GM21423 (cell line): ENCODE results near the gene LRMDA.

ENCODE experiments used
- ATAC-seq: cut with Tn5 transposase; IDR thresholded peaks from one replicate; pipeline ENCODE4 v1.9.1; 2021; ENCODE audit warnings: mild to moderate bottlenecking, moderate library complexity; ENCODE audit not compliant: unreplicated experiment

The LRMDA gene

DNA sequence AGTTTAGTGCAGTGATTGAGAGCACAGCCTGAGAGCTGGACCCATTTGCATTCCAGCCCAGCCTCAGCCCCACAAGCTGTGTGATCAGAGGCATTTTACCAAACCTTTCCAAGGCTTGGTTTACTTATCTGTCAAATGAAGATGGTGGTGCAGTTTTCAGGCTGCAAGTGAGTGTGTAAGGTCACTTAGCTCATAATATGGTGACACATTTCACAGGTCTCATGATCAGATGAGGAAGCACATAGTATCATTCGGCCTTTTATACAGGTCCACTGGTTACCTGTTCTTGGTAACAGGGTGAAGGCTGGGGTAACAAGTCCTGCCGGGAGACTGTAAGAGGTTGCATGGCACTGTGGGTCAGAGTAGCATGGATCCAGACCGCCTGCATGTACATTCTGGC, 371.7 kb downstream of the LRMDA start:
- ATAC-seq: no peak

DNA sequence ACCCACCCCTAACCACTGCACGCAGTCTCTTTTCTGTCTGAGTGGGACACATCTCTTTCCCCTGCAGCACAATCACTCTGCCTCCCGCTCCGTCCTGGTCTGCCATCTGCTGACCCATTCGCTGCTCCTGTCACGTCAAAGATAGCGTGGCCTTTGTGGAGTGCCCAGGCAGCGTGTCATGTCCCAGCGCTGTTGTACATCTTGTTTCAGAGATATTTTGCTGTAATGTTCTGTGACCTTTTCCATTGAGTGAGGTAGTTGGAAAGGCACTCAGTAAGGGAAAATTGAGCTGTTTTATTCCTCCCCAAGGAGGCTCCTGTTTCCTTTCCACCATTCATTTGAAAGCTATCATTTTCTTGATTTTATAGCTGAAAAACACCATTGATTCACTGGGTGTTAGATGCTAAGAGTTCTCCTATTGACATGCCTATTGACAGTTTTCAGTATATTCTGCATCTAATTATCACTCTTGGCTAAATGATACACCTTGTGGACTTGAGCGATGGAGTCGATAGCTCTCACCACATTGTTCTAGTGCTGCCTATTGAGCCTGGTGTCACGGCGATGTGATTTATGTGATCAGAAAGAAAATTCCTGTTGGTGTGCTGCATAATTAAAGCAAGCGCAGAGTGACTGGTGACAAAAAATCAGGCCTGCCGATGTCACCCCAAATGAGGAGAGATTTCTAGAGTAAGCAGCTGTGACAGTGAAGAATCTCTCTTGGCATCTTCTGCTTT, 372.6 kb downstream of the LRMDA start:
- ATAC-seq: no peak

DNA sequence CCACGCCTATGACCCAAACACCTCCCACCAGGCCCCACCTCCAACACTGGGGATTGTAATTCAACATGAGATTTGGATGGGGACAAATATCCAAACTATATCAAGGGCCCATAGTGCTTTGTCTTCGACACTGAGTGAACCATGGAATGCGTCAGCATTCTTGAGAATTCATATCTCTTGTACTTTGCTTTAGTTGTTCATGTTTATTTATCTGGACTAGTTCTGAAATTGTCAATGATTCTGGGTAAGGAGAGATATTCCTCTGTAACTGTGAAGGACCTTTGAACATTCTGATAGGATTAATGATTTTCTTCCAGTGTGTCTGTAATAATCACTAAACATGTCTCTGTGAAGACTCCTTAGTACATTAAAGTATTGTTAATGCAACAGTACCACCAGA, 374.8 kb downstream of the LRMDA start:
- ATAC-seq: no peak

DNA sequence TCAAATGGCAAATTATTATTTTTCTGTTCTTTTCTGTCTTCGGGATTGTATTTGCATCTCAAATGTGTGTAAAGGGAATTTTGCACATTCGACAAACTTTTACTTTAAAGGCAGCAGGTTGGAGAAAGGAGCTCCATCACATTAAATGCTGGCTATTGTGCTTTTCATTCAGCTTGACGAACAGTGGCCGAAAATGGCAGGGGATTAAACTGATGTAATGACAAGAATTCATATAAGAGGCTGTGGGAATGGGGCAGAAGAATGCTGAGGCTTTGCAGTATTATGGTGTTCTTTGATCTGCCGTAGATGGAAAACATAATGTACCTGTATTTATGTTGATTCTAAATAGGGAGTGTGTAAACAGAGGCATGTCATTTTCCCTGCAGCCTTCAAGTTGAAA, 376.0 kb downstream of the LRMDA start:
- ATAC-seq: no peak

DNA sequence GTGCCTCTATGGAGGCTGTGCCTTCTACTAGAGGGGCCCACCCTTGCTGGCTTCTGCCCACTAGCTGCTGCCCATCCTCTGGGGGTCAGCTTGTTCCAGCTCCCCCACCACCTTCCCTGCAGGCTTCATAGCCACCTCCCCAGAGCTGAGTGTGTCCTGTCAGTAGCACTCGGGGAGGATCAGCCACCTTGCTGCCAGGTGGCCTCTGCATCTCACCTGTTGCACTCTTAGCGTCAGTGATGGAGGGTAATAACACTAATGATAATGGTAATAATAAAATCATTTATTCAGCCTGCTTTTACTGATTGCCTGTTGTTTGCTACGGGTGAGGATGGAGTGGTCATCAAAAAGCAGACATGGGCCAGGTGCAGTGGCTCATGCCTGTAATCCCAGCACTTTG, 377.6 kb downstream of the LRMDA start:
- no peak for ATAC-seq

DNA sequence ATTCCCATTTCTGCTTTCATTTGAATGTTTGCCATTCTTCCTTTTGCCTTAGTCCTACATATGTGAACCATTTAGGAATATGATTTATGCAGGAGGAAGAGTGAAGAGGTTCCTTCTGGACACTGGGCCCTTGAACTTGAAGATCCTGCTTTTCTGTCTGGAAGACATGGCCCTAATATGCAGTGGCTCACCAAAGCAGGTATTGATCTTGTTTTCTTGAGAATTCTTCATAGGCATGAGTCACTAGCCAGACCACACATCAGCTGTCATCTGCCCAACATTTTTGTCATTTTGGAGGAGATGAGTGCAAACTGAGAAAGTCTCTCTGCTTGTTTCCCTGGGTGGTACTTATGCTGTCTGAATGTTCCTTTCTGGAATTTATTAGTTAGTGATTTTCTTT, 382.6 kb downstream of the LRMDA start:
- no peak for ATAC-seq

DNA sequence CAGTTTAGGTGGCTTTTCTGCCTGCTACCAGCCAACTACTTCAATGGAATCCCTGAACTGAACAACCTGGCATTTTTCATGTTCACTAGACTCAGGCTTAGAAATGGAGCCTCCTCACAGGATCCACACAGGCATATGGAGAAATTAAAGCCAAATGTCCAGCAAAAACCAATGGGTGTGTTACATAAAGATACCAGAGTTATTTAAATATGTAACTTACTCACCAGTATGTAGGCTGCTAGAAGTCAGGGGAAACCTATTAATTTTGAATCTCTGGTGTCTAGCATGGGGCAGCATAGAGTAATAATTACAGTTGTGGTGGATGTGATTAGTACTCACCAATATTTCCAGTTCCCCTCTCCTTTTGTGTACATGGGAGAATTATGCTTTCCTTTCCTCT, 383.6 kb downstream of the LRMDA start:
- no peak for ATAC-seq

DNA sequence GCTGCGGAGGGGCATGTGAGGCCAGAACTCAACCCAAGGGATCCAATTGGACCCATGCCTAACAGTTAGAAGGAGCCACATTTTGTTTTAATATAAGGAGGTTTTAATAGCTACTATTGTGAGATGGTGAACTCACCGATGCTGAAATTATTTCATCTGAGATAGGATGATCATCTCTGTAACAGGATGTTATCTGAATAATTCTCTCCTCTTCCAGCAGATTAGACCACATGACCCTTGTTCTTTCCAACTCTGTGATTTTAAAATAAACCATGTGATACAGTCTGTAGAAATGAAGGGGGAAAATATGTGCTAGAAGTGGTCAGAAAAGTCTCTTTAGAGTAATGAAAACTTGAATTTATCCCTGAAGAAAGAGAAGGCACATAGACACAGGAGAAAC, 385.8 kb downstream of the LRMDA start:
- ATAC-seq: no peak

DNA sequence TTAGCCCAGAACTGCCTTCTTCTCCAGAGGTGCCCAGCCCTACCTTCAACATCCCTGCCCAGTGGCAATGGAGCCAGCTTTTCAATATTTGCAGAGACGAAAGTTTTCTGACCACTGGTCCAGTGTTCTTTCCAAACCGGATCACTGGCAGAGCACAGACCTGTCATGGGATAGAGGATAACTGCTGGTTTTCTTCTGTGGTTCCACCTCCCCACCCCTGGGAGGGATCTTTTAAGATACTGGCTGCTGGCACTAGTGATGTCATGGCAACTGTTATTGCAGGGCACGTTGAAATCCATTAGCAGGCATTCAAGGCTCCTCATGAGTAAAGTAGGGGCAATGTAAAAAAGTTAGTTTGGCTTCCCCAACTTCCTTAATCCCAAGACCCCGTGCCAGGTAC, 387.1 kb downstream of the LRMDA start:
- no peak for ATAC-seq

DNA sequence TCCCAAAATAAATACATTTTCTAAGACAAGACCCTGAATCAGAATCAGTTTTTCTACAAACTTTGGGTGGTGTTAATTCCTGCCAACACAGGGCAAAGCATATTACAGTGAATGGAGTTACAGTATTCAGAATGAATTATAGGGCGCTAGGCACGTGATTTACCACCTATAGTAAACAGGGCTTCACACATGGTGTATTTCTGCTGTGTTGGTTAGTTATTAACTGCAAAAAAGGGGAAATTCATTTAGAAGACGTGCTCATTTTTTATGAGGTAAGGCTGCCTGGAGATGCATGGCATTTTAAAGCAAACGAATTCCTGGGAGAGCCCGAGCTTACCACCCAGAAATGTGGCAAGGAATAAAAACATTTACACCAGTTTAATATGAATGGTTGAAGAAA, 393.8 kb downstream of the LRMDA start:
- no peak for ATAC-seq

DNA sequence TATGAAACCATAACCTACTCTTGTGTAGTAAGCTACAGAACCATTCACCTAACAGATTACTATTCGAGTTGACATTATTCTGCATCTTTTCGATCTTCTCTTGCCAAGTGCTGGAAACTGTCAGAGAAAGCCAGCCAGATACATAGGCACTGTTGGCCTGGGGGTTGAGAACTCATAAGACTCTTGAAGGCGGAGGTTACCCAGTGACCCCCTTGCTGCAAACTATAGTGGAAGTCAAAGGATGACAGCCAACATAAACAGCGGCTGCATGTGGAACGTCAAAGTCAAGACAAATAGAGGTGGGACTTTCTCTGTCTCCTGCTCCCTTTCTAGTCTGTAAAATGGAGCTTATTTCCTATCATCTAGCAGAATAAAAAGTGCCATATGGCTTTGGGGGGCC, 394.2 kb downstream of the LRMDA start:
- ATAC-seq: no peak

DNA sequence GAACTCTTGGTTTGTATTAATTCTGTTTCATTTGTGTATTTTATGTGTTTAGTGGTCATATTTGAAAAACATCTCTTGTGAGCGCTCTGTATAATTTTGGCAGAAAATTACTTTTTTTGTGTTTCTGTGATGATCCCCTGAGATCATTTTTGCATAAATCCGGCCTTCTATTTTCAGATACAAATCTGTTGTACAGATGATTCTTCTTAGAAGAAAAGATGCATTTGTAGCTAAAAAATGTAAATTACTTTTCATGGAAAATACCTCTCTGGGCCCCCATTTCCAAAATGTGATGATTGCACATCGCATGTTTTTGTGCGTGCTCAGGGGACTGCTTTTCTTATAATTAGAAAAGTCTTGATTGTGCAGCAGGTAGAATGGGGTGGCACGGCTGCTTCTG, 395.4 kb downstream of the LRMDA start:
- no peak for ATAC-seq

DNA sequence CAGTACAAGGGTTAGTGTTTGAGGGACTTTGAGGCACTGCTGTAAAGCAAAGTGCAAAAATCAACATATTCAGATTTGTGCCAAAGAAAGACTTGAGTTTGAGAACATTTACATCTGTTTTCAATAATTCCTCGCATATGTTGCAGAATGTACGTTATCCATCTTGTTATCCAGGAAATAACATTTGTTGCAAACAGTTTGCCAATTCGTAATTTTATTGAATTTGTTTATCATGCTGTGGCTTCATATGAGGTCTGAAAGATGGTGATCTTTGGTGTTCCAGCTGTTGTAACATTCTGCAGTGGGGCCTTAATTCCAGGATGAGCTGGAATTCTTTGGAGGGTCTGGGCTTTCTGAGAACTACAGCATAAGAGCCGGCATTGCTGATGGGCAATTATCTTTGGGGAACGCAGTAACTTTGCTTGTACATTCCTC, 396.2 kb downstream of the LRMDA start:
- no peak for ATAC-seq

DNA sequence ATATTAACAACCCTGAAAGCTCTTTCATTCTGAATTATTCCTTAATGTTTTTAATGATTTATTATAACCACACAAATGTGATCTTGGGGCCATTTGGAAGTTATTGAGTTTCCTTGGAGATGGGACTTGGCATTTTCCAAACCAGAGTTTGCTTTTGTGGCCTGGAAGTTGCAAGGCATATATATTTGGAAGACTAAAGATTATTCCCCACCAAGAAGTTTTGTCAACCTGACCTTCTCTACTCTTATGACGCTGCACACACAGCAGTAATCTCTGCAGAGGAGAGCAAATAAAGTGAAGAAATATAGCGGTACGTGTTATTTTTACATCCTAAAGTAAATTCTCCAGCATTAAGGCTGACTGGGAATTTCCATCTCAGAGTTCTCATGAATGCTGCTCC, 397.0 kb downstream of the LRMDA start:
- ATAC-seq: no peak

DNA sequence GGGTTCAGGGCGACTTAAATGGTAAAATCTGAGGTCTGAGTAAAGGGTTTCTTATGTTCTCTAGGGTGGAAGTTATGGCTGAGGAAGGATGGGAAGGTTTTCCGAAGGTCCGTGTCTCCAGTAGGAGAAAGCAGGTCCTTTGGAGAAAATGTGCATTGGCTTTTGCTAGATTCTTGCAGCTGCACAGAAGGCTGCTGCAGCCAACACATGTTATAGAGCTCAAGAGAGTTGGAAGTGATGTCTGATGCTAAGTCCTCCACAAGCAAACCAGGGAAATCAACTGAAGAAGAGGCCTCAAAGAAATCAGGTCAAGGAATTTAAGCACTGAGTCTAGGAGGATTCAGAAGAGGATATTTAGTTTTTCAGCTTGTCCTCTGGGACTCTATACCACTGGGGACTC, 404.6 kb downstream of the LRMDA start:
- ATAC-seq: no peak

DNA sequence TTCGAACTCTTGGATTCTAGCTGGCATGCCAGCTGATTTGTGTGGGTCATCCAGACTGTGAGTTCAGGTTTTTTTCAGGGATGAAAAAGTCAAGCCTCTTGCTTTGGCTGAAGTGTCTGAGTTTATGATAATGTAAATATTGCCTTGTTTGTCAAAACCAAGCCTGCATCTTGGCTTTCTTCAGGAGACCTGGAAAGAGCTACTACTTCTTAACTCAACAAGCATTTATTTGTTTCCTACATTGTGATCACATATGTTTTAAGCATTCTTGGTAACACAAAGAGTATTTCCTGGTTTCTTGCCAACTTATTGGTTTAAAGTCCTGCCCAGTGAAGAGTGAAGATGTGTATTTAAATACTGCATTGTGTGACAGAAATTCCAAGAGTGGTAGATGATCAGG, 407.1 kb downstream of the LRMDA start:
- ATAC-seq: no peak

DNA sequence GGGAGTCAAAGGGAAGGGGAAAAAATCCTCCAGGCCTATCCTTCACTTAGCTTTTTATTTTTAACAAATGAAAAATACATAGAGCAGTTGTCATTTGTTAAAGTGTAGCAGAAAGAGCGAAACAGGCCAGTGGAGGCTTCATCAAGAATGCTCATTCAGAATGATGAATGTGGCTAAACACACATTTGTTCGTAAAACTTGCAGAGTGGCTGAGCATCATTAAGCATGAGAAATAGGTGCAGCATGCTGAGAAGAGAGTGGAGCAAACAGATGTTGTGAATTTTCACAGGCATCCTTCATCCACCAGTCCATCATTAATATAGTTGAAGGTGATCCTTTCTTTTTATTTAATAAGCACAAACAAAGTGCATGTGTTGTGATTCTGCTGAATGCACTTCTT, 407.6 kb downstream of the LRMDA start:
- no peak for ATAC-seq

DNA sequence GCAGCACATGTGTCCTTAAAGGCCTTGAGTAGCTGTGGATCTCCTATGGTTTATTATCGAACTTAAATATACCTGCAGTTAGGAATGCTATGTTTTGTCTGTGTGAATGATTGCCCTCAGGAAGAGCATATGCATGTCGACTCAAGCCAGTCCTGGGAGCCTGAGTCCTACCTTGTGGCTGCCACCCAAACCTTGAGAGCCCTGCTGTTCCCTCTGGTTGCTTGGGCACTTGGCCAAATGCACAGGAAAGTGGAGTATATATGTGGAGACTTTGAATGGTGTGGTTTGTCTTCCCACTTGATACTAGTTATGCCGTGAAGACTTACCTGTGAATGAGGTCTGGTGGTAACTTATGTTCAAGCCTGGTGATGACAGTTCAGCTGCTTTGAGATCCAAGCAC, 409.8 kb downstream of the LRMDA start:
- ATAC-seq: no peak

DNA sequence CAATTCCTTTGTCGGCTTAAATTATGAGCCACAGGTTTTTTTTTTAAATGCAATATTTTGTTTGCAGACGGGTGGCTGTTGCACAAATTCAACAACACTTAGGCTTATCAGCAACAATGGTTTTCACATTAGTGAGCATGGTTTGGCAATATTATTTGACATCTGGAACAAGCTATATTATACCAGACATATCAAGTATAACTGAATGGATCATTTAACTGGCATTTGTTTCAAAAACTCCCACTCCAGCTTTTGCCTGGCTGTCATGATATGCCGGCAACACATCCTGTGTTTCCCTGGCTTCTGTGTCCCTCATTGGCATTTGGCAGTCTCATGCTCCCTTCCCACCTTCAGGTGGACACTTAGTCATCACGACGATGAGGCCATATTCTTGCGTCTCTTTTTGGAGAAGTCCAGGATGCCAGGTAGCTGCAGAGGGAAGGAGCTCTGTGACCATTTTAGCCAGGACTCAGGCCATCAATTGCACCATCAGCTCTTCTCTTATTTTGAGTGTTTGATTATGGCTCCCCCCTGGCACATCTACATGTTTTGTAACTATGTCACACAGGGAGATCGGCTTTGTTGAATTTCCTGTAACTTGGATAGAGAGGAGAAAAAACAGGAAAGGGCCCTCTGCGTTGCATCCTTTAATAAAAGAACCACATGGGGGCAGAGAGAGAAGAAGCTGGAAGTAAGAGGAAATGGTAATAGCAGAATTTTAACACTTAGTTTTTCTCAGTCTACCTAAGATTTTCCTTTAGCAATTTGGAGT, 413.9 kb downstream of the LRMDA start:
- ATAC-seq: no peak

DNA sequence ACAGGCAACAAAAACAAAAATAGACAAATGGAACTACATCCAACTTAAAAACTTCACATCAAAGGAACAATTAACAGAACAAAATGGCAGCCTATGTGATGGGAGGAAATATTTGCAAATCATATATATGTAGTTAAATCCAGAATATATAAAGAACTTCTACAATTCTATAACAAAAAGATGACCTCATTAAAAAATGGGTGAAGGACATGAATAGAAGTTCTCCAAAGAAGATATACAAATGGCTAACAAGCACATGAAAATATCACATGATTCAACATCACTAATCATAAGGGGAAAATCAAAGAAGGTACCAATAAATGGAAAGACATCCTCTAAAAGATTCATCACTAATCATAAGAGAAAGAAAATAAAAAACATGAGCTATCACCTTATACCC, 416.1 kb downstream of the LRMDA start:
- ATAC-seq: no peak

DNA sequence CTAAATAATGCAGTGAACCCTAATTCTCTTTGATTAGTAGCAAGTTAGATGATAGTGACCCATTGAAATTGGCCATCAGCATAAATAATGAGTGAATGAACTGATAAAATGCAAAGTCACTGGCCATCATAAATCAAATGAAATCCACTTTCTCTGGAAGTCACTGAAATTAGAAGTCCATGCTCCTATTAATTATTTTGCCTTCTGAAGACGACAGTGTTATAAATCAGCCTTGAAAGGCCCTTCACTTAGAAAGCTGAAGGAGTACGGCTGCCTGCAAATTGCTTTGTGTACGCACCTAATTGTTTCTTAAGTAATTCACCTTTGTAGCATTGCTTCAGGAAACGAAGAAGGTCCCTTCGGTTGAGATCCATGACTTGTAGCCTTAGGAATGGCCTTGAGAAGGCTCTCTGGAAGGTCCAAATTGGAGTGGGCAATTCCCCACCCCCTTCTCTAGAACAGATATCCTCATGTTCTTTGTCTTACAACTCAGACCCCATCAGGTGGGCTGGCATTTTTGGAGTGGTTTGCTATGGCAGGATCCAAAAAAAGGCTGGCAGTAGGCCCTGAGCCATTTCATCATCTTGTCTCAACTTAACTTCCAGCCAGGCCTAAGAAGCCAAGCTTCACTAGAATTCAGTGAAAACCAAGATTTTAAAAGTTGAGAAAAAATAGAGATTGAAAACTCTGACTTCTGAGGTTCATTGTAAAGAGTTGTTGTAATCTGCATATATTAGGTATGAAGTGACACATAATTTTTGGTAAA, 420.3 kb downstream of the LRMDA start:
- no peak for ATAC-seq
